HEK293T (cell line): ENCODE results near the gene FNTB.

Source experiments
- FOXA1 ChIP-seq: fragments of 450-650 bp; IDR thresholded peaks from 2 replicates; pipeline ENCODE4 v1.6.1; 2016; ENCODE audit warnings: mild to moderate bottlenecking
- FOXK2 ChIP-seq: fragments of 450-650 bp; IDR thresholded peaks from 2 replicates; pipeline ENCODE4 v1.6.1; 2016; ENCODE audit warnings: mild to moderate bottlenecking
- FOXM1 ChIP-seq: fragments of 450-650 bp; IDR thresholded peaks from 2 replicates; pipeline ENCODE4 v1.6.1; 2017; ENCODE audit warnings: mild to moderate bottlenecking, borderline replicate concordance
- L3MBTL2 ChIP-seq: fragments of 450-650 bp; conservative IDR thresholded peaks from 2 replicates; pipeline ENCODE4 v1.6.1; 2016; ENCODE audit warnings: mild to moderate bottlenecking
- LEF1 ChIP-seq: fragments of 450-650 bp; IDR thresholded peaks from 2 replicates; pipeline ENCODE4 v1.6.1; 2017; ENCODE audit warnings: mild to moderate bottlenecking, borderline replicate concordance
- NFRKB ChIP-seq: fragments of 450-650 bp; IDR thresholded peaks from 2 replicates; pipeline ENCODE4 v1.6.1; 2016; ENCODE audit warnings: mild to moderate bottlenecking, moderate library complexity
- TARDBP ChIP-seq: fragments of 450-650 bp; IDR thresholded peaks from 2 replicates; pipeline ENCODE4 v1.6.1; 2016

DNA sequence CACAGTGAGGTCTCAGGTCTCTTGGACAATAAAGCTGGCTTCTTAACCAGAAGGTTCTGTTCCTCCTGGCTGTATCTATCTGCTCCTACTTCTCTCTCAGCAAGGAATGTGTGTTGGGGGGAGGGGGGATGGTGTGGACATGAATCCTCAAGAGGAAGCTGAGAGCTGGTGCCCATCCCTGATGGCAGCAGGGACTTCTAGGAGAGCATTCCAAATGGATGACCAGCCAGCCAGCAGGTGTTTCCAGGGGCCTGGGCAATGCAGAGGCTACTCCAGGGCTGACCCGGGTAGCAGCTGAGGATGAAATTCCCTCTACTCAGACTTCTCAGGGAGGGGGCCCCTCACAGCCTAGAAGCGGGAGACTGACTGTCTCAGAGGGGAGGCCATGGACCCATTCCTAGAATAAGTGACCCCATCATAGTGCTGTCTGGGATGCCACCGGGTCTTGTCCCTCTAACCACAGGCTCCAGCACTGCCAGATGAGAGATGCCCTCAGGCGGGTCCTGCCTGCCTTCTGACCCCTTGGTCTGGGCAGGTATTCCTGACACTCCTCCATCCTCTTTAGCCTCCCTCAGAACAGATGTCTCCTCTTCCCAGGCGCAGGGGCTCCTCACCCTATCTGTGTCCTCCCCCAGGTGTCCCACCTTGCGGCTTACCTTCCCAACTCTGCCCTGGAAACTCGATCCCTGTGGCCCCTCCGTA, 15.8 kb upstream of the FNTB start:
- no peak for TF ChIP-seq TARDBP
- no peak for TF ChIP-seq NFRKB
- no peak for TF ChIP-seq FOXA1
- TF ChIP-seq FOXM1, result no peak
- TF ChIP-seq L3MBTL2, result no peak
- no peak for TF ChIP-seq FOXK2
- TF ChIP-seq LEF1, result no peak
